ENCODE results near the gene CLIC5.

Gene CLIC5

DNA sequence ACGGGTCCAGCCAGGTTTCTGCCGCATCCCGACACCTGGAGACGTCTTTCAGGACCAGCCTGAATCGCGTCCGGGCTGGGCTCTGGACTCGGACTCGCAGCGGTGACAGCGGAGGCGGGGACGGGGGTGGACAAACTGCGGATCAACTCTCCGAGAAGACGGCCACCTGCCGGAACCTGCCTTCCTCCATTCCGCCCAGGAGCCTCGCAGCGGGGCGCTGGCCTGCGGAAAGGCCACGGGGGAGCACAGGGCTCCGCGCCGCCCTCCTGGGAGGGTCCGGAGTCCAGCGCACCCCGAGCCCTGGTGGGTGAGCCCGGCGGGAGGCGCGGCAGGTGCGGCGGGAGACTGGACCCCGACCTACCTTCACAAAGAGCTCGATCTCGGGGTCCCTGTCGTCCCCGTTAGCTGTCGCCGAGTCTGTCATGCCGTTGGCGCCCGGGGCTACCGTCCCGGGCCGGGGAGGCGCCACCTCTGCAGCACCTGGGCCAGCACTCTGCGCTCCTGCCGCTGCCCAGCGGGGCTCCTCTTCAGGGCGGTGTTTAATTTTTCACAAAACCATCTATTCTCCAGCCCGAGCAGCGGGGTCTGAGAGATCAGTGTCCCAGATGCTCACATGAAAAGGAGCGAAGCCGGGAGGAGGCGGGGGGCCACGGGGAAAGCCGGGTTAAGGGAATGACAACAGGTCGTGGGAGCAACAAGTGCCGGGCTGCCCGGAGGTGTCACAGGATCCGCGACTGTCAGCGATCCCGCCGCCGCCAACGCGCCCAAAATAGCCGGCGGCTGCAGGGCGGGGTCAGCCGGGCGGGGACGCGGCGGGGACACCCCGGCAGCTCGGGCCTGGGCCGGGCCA lies at the start of gene CLIC5:
TSS of gene CLIC5 (minus strand) at position 742 of the 850 bp plus-strand sequence. CDS start at position 424, 318 bp downstream.
- in situ Hi-C loops (cut with MboI; ENCODE audit: low sequenced_read_pairs): no loop called here

DNA sequence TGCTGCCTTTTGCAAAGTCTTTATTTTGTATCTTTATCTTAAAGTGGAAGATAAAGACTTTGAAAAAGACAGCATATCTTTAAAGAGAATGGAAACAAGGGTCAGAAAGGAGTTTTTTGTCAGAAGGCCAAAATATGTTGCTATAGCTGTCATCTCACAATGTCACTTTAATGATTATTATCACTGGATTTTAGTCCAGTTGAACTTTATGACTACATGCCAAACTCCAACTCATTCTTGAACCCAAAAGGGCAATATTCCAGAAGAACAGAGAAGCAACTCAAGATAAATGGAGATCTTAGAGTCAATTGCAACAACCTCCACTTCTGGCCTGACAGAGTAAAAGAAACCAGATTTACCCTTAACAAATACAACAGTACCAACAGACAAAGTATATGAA lies 47.3 kb upstream of the CLIC5 start:
- in situ Hi-C loops (cut with MboI; ENCODE audit: low sequenced_read_pairs): no loop called here

DNA sequence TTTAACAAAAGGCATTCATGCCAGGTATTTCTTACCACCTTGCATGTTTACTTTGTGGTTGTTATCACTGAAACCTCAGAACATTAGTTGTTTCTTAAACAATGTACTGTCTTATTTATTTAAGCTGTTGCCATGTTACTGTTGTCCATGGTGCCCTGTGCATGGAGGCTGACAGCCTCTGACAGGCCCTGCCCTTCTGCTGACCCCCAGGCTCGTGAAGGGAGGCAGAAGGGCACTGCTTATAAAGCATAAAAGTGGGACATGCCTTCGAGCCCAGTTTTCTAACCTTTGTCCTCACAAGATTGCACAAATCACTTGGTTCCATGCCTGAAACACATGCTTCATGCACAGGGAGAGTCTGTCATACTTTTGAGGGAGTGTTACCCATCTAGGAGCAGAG lies 46.7 kb upstream of the CLIC5 start:
- in situ Hi-C loops (cut with MboI; ENCODE audit: low sequenced_read_pairs): no loop called here

DNA sequence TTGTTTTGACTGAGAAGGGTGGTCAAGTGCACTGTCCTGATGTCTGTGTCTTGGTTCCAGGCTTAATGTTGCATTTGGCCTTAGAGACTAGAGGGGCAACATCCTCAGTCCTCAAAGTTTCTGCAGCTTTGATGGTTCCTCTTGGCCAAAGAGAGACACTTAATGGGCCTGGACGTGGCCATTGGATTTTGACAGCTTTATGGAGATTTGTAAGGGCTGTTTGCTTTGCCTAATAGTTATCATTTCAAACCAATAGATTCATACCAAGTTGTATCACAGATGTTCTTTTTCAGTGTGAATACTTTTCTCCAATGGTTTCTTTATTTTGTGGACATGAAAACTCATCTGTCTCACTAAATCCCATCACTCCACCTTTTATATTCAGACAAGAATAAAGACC lies 45.8 kb upstream of the CLIC5 start:
- in situ Hi-C loops (cut with MboI; ENCODE audit: low sequenced_read_pairs): no loop called here

DNA sequence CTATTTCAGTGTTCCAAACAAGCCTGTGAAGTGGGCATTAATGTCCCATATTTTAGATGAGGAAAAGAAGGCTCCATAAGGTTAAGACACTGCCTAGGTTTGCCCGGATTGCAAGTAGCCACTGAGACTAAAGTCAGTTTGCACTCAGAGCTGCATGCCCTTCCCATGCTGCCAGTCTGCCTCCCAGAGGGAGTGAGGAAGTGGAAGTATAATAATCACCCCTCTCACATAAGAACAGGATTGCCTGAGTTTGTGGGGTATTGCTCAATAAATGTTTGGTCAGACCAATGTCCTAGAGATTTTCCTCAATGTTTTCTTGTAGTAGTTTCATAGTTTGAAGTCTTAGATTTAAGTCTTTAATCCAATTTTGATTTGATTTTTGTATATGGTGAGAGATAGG lies 43.9 kb upstream of the CLIC5 start:
- in situ Hi-C loops (cut with MboI; ENCODE audit: low sequenced_read_pairs): no loop called here

DNA sequence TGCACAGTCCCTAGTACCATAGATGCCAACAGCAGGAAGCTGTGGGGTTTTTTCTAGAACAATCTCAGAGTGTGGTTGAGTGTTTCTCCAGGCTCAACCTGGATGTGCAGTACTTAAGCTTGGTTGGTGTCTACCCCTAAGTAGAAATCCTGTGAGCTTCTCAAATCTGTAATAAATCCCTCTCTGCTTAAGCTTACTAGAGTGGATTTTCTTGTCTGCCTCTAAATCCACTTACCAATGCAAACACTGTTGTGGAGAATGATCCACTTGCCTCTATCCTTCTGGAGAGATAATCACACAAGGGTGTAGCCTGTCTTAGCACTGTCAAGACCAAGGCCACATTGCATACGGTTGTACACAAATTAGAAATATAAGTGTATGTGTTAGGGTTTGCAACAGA lies 43.3 kb upstream of the CLIC5 start:
- in situ Hi-C loops (cut with MboI; ENCODE audit: low sequenced_read_pairs): no loop called here

DNA sequence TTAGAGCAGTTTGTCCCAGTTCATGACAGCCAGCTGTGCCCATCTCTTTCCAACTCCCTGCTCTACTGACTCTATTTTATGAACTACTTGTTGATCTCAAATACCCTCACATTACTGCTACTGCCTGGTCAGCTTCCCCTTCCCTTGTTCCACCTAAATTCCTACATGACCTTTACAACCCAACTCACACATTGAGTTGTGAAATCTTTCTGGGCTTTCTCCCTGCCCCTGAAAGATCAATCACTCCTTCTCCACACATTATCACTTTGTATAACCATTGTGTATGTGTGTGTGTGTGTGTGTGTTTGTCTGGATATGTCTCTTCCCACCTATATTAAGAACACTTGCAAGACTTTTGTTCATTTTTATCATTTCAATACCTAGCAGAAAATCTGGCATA lies 42.1 kb upstream of the CLIC5 start:
- in situ Hi-C loops (cut with MboI; ENCODE audit: low sequenced_read_pairs): no loop called here

DNA sequence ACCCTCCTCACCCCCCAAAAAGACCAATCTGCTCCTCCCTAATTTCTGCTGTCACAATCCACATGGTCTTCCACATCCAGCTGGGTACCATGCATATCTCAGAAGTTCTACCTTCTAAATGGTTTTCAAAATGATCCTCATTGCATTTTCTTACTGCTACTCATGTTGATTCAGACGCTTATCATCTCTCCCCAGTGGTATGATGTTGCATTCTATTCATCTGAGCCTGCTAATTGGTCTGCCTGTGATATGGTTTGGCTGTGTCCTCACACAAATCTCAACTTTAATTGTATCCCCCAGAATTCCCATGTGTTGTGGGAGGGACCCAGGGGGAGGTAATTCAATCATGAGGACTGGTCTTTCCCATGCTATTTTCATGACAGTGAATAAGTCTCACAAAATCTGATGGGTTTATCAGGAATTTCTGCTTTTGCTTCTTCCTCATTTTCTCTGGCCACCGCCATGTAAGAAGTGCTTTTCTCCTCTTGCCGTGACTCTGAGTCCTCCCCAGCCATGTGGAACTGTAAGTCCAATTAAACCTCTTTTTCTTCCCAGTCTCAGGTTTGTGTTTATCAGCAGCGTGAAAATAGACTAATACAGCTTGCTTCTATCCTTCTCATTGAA lies 41.4 kb upstream of the CLIC5 start:
- in situ Hi-C loops (cut with MboI; ENCODE audit: low sequenced_read_pairs): no loop called here

DNA sequence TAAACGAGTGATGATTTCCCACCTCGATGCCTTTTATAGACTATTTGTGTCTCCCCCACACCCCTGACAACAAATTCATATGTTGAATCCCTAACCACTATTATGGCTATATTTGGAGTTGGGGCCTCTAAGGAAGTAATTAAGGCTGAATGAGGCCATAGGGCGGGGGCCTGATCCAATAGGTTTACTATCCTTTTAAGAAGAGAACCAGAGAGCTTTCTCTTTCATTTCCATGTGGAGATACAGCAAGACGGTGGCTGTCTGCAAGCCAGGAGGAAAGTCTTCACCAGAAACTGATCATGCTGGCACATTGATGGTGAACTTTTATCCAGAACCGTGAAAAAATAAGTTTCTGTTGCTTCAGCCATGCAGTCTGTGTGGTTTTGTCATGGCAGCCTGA lies 38.9 kb upstream of the CLIC5 start:
- in situ Hi-C loops (cut with MboI; ENCODE audit: low sequenced_read_pairs): no loop called here

DNA sequence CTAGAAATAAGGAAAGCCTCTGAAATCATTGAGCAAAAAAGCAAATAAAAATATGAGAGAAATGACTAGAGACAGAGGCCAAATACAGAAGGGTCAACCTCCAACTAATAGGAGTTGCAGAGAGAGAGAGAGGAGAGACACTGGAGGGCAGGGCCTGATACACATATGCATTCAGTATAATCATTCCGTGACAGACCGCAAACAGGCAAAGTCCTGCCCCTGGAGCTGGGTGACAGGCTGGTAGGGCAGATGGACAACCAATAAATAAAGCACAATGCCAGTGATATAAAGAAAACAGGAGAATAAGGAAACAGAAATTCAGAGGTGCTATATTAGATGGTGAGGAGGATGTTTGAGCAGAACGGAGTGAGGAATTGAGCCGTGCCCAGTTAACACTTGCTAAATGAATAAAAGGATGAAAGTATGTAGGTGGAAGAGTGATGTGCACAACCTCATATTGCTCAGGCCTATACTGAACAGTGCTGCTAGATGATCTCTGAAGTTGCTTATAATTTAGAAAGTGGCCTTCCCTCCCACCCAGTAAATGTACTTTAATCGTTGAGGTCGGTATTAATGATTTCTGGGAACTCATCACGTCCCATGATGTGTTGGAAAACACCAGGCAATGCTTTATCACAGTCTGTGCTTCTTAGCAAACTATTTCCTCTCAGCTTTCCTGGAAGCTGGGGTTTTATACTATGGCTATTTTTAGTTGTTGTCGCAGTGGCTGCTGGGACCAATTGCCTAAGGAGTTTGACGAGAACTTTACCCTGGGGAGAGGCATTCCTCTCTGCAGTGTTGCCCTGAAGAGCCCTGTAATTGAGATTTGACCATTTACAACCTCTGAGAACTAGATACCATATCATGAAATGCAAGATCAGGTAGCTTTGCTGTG lies 37.6 kb upstream of the CLIC5 start:
- in situ Hi-C loops (cut with MboI; ENCODE audit: low sequenced_read_pairs): no loop called here

DNA sequence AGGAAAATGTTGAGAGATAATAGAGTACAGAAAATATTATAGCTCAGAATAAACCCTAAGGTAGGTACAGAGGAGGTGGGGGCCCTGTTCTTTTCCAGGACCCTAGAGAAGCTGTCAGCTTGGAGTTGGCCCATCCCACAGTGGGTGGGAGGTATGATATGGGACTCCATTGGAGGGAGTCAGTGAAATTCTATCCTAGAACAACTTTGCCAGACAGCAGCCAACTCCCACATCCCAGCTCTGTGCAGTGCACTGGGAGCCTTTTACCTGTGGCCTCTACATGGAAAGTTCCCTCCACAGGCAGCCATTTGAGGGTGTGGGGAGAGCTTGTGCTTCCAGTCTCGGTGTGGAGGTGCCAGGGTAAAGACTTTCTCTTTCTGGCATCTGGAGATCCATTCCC lies 36.8 kb upstream of the CLIC5 start:
- in situ Hi-C loops (cut with MboI; ENCODE audit: low sequenced_read_pairs): no loop called here

DNA sequence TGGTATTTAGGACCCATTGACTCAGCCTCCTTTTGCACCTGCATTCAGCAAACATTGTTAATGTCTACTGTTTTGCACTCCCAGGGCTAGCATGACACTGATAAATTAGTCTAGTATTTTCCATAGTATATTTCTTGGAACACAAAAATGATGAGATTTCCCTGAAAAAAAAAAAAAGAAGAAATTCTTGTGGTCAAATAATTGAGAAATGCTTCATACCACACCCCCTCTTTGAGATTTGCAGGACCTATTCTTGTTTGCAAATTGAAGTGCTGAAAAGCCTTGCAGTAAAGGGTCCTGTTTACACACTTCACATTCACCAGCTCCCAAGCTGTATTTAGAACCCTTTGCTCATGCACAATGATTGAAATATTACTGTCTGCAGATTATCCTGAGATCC lies 36.3 kb upstream of the CLIC5 start:
- in situ Hi-C loops (cut with MboI; ENCODE audit: low sequenced_read_pairs): no loop called here

DNA sequence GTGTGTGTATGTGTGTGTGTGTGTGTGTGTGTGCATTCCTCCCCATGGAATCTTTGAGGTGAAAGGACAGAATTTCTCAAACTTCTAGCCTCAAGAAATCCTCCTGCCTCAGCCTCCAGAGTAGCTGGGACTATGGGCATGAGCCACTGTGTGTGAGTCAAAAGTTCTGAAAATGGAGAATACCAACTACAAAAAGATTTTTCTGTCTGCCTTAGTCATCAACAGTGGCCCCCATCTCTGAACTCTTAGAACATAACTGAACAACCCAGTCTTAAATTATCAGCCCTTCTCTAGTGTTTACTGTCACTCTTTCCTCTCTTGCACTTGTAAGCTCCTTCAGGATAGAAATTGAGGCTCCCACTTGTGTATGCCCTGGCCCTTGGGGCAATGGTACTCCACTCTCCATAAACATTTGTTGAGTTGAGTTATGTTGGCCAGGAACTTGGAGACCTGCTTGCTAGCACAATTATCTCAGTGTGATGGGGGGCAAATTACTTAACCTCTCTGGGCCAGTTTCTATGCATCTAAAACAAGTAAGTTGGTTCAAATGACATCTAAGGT lies 35.3 kb upstream of the CLIC5 start:
- in situ Hi-C loops (cut with MboI; ENCODE audit: low sequenced_read_pairs): no loop called here

DNA sequence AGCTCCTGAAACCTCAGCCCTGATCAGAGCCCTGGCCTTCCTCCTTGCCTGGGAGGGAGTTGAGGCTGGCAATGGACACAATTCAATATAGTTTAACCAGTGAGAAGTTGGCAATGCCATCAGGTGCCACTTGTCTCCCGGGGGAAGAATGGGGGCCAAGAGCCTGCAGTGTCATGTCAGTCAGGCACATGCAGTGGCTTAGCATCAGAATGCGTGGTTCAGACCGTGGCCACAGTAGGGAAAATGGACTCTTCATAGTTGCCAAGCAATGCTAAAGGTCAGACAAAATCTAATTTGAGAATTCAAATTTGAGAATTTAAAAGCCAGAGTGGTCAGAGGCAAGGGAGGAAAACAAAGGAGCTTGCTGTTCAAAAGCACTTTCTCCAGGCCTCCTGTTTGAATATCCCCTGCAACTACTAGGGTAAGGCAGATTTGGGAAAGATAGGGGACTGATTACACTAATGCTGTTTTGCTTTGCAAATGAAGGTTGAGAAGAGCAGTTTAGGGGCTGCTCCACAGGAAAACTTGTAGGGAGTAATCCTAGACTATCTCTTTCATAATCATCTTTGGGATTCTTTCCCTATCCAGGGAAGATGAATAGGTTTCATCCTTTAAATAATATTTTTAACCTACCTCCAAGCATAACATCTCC lies 33.1 kb upstream of the CLIC5 start:
- in situ Hi-C loops (cut with MboI; ENCODE audit: low sequenced_read_pairs): no loop called here

DNA sequence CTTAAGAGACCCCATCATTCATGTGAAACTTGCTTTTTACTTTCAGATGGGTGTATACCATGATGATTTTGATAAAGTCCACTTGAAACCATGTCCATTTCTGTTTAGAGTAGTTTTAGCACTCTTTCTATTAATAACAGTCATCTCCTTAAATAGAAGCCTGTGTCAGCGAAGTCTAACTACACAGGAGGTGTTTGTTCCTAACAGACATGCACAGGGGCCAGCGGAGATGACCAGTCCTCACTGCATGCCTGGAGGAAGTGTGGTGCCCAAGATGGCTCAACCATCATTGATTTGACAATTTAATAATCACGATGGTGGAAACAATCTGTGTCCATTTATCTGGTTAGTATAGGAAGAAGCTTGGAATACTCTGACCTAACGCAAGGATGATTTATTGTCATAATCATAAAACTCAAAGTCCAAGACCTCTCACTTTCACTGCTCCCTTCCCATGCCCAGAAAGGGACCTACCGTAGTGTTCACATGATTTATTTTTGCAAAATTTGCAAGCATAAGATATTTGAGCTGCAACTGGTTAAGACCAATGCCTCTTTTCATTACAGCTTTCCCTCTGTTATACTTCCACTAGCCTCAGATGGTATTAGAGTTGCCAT lies 31.0 kb upstream of the CLIC5 start:
- in situ Hi-C loops (cut with MboI; ENCODE audit: low sequenced_read_pairs): no loop called here

DNA sequence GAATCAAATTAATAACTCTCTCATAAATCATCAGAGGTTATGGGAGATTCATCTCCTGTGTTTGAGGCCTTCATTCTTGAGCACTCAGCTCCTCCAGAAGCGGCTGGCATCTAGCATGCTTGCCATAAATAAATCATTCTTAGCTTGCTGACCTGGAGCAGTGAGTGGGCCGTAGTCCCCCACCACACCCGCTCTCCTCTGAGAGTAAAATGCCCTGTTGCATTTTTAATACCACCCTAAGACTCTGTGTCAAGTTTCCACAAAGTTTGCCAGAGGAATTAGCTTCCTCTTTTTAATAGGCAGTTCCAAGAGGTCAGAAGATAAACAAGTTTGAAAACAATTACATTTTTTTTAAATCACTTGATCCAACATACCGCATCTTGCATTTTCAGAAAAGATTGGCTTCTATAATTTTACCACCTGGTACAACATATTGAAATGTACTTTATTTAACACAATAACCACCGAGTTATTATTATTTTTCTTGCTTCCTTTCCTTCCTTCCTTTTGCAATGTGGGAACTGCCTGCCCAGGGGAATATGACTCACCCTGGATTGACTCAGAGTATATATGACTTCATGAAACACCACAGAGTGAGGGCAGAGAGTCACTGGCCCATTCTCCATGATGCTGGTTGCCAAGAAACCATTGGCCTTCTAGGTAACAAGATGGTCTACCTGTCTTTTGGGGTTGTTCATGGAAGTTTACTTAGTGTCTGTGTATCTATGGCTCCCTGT lies 29.4 kb upstream of the CLIC5 start:
- in situ Hi-C loops (cut with MboI; ENCODE audit: low sequenced_read_pairs): no loop called here

DNA sequence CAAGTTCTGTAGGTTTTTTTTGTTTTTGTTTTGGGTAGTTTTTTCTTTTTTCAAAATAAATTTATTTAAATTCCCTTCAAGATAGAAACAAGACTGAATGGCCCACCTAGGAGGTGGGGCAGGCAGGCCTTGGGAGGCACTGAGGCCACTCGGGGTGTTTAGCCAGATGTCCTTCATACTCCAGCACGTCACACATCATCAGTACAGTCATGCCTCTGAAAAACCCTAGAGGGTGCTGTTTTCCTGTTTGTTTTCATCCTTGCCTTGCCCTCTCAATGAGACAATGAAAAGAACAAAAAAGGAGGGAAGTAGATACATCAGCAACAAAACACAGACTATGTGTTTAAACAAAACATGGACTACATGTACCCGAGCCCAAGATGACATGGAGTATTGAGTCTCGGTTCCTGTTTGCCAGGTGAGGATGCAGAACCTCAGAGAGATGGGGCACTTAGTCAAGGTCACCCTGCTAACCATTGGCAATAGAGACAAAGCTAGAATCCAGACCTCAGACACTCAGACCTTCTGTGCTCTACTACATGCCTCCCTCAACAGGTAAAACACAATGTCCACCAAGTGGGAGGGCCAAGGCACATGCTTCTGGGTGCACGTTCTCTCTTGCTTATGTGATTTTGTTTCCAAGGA lies 26.8 kb upstream of the CLIC5 start:
- in situ Hi-C loops (cut with MboI; ENCODE audit: low sequenced_read_pairs): no loop called here

DNA sequence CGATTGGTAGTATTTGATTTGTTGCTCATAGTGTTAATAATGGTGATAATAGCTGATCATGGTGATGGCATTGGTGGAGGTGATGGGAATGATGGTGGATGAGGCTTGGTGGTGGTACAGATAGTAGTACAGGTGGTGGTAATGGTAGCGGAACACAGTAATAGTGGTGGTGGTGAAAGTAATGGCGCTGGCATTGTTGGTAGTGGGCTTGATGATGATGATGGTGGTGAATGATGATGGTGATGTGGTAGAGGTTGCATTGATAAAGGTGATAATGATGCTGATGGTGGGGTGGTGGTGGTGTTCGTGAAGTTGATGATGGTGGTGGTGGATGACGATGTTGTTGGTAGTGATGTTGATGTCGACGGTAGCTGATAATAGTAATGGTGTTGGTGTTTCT lies 24.6 kb upstream of the CLIC5 start:
- in situ Hi-C loops (cut with MboI; ENCODE audit: low sequenced_read_pairs): no loop called here

DNA sequence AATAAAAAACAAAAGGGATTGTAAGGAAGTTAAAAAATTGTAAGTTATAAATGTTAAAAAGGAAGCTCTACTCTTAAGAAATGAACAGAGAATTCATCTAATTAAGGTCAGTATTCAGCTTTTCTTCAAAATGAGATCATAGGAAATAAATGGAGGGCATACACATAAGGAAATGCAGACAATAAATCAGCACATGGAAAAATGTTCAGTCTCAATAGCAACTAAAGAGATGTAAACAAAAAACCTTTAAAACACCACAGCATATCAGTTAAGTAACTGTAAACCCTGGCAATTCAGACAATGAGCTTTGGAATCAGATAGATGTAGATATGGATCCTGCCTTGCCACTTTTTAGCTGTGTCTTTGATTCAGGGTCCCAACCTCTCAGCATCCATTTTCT lies 24.0 kb upstream of the CLIC5 start:
- in situ Hi-C loops (cut with MboI; ENCODE audit: low sequenced_read_pairs): no loop called here

Data from HL-60/S4 treated with phorbol 12-myristate 13-acetate at 8.2 ng/mL for 4 days and 3 days (cell line).